GF-D8 (cell line): ENCODE results near the gene TYMS.
A peak's percentile ranks its signal among the peaks of the same experiment; 100 is the strongest.

ENCODE experiments used
- DNase-seq: peaks from one replicate; lab custom pipeline; 2025; lab: John Stamatoyannopoulos, UW

TYMS gene

GRCh38 chr18:647304-647703 is 10.1 kb upstream of the TYMS start:
- DNase-seq, result no peak

DNA sequence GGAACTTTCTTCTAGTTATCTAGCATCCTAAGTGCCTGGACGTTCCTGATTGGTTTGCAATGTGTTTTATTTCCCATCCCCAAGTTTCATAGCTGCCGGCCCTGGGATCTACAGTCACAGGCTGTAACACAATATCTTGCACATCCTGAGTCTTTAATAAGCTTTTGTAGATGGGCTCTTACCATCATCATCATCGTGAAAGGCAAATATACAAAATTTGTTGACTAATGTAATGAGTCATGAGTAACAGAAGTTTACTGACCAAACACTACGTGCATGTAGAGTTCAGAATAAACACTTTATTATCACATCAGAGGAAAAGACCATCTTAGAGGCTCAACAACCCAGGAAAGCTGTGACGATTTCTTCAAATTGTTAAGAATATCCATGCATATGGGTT is 8.1 kb upstream of the TYMS start:
- no peak for DNase-seq

DNA sequence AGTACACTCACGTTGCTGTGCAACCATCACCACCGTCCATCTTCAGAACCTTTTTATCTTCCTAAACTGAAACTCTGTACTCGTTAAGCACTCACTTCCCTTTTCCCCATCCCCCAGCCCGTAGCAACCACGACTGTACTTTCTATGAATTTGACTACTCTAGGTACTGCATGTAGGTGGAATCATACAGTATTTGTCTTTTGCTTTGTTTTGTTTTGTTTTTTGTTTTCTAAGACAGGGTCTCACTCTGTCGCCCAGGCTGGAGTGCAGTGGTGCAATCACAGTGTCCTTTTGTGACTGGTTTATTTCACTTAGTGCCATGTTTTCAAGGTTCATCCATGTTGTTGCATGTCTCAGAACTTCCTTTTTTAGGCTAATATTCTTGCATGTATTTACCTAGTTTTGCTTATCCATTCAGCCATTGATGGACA is 7.0 kb upstream of the TYMS start:
- peak; percentile 65 for DNase-seq

DNA sequence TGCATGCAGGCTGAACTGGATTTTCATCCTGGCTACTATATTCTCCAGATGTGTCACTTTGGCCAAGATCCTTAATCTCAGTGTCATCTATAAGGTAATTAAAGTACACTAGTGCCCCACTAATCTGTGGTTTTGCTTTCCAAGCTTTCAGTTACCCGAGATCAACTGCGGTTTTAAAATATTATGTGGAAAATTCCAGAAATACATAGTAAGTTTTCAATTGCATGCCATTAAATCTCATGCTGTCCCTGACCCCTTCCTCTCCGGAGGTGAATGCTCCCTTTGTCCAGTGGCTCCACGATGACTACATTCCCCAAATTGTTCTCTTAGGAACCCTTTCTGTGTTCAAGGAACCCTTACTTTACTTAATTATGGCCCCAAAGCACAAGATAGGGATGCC is 5.3 kb upstream of the TYMS start:
- DNase-seq, result no peak

DNA sequence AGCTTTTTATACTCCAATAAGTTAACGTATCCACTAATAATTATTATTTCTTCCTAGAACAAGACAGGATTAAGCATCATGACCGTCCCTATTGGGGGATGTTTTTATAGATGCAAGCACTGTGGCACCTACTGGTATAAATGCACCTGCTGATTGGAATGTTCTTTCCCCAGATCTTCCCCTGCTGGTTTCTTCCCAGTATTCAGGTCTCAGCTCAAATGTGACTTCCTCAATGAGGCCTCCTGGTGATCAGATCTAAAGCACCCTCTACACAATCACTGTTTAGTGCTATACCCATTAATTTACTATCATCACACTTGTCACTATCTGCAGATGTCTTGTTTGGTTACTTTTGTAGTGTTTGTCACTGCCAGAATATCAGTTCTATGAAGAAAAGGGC is 3.9 kb upstream of the TYMS start:
- no peak for DNase-seq

DNA sequence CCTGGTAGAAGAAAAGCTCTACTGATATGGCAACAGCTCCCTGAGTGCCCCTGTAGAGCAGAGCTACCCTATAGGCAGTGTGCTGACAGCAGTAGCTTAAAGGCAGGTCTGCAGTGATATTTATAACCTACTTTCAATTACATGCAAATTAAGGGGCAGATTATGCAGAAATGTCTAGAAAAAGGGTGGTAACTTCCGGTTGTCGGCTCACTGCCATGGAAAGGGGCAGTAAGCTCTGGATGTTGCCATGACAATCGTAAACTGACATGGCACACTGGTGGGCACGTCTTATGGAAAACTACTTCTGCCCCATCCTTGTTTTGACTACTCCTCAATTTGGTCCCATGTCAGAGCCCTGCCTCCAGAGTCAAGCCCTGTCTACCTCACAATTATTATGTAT is 2.9 kb upstream of the TYMS start:
- DNase-seq, result no peak

GRCh38 chr18:655445-655844 is 2.0 kb upstream of the TYMS start:
- DNase-seq, result no peak

DNA sequence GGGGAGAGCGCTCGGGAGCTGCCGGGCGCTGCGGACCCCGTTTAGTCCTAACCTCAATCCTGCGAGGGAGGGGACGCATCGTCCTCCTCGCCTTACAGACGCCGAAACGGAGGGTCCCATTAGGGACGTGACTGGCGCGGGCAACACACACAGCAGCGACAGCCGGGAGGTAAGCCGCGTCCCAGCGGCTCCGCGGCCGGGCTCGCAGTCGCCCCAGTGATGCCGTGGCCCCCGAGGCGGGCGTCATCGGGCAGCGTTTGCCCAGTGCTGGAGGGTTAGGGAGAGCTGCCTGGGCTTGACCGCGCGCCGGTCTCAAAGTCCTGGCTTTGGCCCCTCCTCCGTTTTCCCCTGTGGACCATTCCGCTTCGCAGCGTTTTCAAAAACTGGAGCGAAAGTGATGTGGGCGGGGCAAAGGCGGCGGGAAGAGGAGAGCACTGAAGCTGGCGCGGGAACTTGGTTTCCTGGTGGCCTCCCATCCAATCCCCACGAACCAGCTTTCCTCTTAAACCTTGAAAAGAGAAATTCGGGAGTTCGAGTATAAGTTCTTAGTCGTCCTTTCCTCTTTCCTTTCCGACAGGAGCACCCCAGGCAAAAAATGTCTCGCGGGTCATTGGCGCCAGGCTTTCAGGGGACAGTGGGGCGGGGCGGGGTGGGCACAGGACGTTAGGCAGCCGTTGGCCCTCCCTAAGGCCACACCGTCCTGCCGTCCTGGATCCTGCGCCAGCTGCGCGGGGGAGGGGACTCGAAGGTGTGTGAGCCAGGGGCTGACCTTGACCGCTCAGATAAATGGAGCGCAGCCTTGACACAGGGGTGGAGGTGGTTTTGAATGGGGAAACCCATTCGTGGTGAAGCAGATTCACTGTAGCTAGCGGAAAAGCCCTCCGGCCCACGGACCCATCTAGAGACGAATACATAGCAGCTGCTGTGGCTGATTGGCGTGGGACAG is 821 bp downstream of the TYMS start:
- peak; percentile 86 for DNase-seq

DNA sequence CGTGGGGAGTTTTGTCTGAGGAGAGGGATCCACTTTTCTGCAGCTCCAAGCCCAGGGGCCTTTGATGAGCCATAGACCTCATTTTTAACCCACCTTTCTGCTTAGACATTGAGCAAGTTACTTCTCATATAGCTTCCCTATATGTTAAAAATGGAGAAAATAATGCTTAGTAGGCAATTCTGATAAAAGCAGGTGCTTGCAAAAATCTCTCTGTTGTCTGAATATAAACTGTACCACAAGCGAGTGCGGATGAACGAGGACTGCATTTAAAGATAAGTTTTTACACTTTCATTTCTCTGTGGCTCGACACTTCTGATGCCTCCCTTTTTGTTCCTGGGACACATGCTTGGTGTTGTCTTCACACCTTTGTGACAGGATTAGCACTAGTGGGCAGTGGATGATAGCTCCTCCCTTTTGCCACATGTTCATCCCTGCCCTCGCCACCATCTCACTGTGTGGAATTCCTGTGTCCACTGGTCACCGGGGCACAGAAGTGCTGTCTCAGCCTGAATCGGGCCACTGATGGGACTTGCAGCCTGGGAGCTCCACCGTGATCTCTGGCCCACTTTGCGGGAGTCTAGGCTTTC is 1.6 kb downstream of the TYMS start:
- DNase-seq, result no peak

DNA sequence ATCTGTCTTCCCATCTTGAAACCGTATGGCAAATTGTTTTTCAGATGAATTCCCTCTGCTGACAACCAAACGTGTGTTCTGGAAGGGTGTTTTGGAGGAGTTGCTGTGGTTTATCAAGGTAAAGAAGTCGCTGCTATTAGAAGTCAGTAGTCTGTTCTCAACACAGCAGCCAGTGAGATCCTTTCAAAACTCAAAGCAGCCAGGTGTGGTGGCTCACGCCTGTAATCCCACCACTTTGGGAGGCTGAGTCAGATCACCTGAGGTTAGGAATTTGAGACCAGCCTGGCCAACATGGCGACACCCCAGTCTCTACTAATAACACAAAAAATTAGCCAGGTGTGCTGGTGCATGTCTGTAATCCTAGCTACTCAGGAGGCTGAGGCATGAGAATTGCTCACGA is 2.1 kb downstream of the TYMS start:
- DNase-seq, result no peak

DNA sequence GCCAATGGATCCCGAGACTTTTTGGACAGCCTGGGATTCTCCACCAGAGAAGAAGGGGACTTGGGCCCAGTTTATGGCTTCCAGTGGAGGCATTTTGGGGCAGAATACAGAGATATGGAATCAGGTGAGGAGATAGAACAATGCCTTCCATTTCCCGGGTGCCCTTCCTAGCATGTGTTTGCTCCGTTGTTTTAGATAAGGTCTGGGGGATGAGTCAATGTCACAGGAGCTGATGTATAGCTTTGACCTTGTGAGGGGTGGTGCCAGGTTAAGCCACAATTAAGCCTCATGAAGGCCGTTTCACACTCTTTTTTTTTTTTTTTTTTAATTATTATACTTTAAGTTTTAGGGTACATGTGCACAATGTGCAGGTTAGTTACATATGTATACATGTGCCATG is 4.7 kb downstream of the TYMS start:
- no peak for DNase-seq

DNA sequence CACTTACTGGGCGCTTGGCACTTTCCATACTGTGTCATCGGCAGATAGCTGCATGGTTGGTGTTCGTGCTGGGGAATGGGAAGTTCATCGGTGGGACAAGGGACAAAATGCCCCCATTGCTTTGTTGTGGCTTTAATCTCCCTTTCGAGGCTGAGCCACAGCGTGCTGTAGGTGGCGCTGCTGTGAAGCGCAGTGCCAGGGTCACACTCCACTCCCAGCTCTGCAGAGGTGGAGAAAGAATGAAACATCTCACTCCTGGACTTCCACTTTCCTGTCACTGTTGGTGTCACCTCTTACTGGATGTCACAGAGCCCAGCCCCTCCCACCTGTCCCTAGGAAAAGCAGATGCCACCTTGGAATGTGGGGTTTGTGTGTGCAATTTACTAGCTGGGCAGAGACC is 8.7 kb downstream of the TYMS start:
- no peak for DNase-seq

GRCh38 chr18:666628-667027 is 9.2 kb downstream of the TYMS start:
- DNase-seq, result no peak

DNA sequence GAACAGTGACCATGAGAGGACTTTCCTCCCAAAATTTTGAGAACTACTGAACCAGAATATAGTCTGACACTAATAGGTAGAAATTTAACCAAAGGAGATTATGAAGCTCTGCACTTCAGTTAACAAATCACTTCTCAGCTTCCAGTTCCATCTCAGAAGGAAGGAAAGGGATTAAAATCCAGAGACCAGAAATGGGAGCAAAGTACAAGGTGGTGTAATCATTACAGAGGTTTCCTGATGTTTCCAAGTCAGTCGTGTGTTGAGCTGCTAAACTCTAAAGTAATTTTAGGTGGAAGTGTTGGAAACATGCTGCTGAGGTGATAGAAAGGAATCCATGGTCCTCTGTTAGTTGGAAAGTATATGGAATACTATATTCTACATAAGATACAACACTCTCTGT is 10.8 kb downstream of the TYMS start:
- DNase-seq, result no peak

GRCh38 chr18:669077-669476 is 11.6 kb downstream of the TYMS start:
- no peak for DNase-seq

DNA sequence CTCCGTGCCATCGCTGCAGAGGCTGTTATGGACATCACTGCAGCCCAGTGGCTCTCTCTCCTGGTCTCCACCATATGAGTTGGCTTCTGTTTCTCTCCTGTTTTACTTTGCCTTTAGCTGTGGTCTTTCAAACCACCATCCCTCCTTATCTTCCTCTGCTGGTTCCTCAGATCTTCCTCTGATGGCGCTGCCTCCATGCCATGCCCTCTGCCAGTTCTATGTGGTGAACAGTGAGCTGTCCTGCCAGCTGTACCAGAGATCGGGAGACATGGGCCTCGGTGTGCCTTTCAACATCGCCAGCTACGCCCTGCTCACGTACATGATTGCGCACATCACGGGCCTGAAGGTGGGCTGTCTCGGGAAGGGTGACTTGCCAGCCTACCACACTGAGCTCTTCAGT is 13.1 kb downstream of the TYMS start:
- DNase-seq, result no peak

- DNase-seq, result no peak
These were observed 14.0 kb downstream of the TYMS start for GRCh38 chr18:671405-671804.

GRCh38 chr18:673317-673716 is 15.9 kb downstream of the TYMS start:
- DNase-seq, result no peak

DNA sequence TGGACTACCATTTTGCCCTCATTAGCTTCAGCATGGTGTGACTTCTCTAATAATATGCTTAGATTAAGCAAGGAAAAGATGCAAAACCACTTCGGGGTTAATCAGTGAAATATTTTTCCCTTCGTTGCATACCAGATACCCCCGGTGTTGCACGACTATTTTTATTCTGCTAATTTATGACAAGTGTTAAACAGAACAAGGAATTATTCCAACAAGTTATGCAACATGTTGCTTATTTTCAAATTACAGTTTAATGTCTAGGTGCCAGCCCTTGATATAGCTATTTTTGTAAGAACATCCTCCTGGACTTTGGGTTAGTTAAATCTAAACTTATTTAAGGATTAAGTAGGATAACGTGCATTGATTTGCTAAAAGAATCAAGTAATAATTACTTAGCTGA is 16.3 kb downstream of the TYMS start:
- DNase-seq, result no peak

DNA sequence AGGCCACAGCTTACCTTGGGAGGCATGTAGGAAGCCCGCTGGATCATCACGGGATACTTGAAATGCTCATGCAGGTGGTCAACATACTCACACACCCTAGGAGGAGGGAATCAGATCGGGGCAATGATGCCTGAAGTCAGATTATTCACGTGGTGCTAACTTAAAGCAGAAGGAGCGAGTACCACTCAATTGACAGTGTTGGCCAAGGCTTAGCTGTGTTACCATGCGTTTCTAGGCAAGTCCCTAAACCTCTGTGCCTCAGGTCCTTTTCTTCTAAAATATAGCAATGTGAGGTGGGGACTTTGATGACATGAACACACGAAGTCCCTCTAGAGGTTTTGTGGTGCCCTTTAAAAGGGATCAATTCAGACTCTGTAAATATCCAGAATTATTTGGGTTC is 17.9 kb downstream of the TYMS start:
- DNase-seq, result no peak

DNA sequence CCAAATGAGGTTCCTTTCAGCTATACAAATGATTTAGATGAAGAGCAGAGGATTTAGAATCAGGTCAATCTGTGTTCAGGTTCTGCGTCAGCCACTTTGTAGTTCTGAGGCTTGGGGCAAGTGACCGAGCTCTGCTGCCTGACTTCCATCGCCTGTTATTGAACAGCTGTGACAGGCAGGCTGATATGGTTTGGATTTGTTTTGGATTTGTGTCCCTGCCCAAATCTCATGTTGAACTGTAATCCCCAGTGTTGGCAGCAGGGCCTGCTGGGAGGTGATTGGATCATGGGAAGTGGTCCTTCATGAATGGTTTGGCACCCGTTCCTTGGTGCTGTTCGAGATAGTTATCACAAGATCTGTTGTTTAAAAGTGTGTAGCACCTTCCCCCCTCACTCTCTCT is 18.6 kb downstream of the TYMS start:
- no peak for DNase-seq

DNA sequence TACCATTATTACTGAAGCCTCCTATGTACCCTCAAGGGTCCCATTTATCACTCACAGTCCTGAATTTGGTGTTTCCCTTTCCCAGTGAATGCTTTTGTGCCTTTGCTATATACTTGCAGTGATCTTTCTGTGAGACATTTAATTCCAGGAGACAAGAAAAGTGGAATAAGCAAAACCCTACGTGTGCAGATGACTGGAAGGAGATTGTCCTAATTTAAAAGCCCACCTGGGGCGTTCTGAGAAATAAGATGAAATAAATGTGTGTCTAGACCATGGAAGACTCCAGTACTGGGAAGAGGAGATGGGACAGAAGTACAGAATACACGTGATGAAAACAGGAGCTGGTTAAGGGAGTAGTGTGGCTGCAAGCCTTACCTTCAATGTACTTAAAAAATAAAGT is 19.3 kb downstream of the TYMS start:
- DNase-seq, result no peak

DNA sequence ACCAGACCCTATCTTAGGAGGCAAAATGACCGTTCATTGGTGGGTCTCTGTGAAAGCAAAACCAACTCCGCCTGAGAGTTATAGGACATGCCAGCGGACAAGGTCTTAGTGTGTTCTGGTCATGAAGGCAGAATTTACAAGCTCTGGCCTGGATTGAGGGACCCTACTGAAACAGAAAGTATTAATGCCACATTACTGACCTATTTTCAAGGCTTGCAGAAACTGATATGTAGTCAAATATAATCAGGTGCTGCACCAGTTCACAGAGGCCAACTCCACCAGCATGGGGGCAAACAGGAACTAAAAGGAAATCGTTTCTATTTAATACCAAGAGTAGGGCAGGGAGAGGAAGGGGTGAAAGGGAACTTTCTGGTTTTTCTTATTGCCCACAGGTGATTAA is 19.7 kb downstream of the TYMS start:
- DNase-seq, result no peak

DNA sequence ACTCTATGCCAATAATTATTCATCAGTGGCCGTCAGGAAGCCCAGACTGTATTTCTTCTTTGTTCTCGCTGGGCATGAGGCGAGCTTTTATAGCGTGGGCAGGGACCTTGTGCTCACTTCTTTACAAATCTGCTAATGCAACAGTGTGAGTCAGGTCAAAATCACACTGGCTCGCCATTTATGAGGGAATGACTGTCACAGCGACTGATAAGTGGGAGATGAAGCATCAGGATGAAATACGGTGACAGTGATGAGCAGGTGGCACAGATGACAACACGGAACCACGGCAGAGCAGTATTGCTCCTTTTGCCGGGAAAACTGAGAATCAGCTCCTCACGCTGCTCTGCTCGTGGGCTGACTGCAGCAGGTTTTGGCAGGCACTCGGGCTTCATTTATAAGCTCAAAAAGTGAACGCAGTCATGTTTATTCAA is 20.5 kb downstream of the TYMS start:
- no peak for DNase-seq
